ENCODE results near the gene MPHOSPH9. TPM values are rescaled to one million over a fixed set of nuclear protein-coding genes. Genes with fewer than 3 reads are reported as not detected.

Gene MPHOSPH9
- total and polyA plus RNA-seq, 2 of the 4 experiments (the other 2 are of a cell fraction), result 7.6 to 17.0 TPM

DNA sequence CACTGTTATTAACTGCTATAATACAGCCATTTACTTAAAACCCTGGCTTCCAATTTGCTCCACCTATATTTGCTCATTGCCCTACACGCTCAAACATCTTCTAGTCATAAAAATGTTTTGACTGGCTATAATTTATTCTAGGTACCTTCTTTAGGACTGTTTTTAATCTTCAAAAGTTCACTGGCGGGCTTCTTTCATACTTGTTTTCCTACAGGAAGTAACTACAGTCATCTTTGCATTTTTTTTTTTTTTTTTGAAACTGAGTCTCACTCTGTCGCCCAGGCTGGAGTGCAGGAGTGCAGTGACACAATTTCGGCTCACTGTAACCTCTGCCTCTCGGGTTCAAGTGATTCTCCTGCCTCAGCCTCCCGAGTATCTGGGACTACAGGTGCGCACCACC, 32.5 kb downstream of the MPHOSPH9 start:
- Histone ChIP-seq H3K9me1 (ENCODE audit: insufficient read depth, low read length) (no peaks in the 10 kb centered on the region), H3K36me3 (ENCODE audit: control insufficient read depth, insufficient read depth, low read length) (peaks cover 22% of the 10 kb centered on the region), H3K79me1 (ENCODE audit: low read depth in 1 of 2, low read length in 2 of 2) (no peaks in the 10 kb centered on the region; a peak in 1 of 4 replicates), H3K27me3 (ENCODE audit: control insufficient read depth, insufficient read depth, low read length) (no peaks in the 10 kb centered on the region), H3K18ac (ENCODE audit: low read depth, low read length) (no peak overlapping the region), H2BK5ac (ENCODE audit: low read depth, low read length, poor library complexity, severe bottlenecking) (no peak overlapping the region), H3K9me3 (ENCODE audit: control insufficient read depth, insufficient read depth, low read length) (no peaks in the 10 kb centered on the region), H2AFZ (replicated peaks; ENCODE audit: low read length, poor library complexity) (no peak overlapping the region), H3K4ac (ENCODE audit: low read depth, low read length) (no peak overlapping the region), H3K9ac (ENCODE audit: low read depth, low read length) (no peak overlapping the region), H2BK20ac (ENCODE audit: low read depth, low read length) (no peak overlapping the region), H4K20me1 (ENCODE audit: insufficient read depth, low read length) (no peaks in the 10 kb centered on the region), H3K4me1 (ENCODE audit: control insufficient read depth, insufficient read depth, low read length) (no peaks in the 10 kb centered on the region), H3K4me3 (ENCODE audit: insufficient read depth, low read depth, low read length) (no peak overlapping the region), H2AK9ac (replicated peaks; ENCODE audit: low read depth, low read length, poor library complexity) (no peak overlapping the region), H4K8ac (ENCODE audit: low read depth in 2 of 2, low read length in 2 of 2) (no peak overlapping the region), H2AK5ac (ENCODE audit: low read depth, low read length) (no peak overlapping the region), H3K4me2 (ENCODE audit: low read depth, low read length) (no peak overlapping the region), H3K23ac (ENCODE audit: low read depth, low read length) (no peak overlapping the region), H3K14ac (replicated peaks; ENCODE audit: low read depth, low read length) (no peak overlapping the region), H3K56ac (ENCODE audit: extremely low read depth, insufficient read depth, low read length) (no peak overlapping the region), H4K5ac (ENCODE audit: low read depth, low read length) (no peak overlapping the region), H3K27ac (ENCODE audit: insufficient read depth, low read length) (no peak overlapping the region), H2BK15ac (ENCODE audit: low read depth, low read length) (no peak overlapping the region), H2BK120ac (ENCODE audit: low read depth, low read length) (no peak overlapping the region), H4K91ac (ENCODE audit: insufficient read depth, low read depth, low read length) (no peak overlapping the region)
- TF ChIP-seq POLR2A (IDR thresholded peaks at IDR 0.05; ENCODE audit: low read depth, low read length), result no peak
- TF ChIP-seq, protein P1, sequence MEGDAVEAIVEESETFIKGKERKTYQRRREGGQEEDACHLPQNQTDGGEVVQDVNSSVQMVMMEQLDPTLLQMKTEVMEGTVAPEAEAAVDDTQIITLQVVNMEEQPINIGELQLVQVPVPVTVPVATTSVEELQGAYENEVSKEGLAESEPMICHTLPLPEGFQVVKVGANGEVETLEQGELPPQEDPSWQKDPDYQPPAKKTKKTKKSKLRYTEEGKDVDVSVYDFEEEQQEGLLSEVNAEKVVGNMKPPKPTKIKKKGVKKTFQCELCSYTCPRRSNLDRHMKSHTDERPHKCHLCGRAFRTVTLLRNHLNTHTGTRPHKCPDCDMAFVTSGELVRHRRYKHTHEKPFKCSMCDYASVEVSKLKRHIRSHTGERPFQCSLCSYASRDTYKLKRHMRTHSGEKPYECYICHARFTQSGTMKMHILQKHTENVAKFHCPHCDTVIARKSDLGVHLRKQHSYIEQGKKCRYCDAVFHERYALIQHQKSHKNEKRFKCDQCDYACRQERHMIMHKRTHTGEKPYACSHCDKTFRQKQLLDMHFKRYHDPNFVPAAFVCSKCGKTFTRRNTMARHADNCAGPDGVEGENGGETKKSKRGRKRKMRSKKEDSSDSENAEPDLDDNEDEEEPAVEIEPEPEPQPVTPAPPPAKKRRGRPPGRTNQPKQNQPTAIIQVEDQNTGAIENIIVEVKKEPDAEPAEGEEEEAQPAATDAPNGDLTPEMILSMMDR (conservative IDR thresholded peaks at IDR 0.05; ENCODE audit: low read depth, low read length), result no peak
- no peak for TF ChIP-seq RFX5 (IDR thresholded peaks at IDR 0.05; ENCODE audit: low read depth, low read length)
- no peak for TF ChIP-seq RAD21 (IDR thresholded peaks at IDR 0.05; ENCODE audit: low read length)
- TF ChIP-seq, protein P2, sequence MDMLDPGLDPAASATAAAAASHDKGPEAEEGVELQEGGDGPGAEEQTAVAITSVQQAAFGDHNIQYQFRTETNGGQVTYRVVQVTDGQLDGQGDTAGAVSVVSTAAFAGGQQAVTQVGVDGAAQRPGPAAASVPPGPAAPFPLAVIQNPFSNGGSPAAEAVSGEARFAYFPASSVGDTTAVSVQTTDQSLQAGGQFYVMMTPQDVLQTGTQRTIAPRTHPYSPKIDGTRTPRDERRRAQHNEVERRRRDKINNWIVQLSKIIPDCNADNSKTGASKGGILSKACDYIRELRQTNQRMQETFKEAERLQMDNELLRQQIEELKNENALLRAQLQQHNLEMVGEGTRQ (IDR thresholded peaks at IDR 0.05; ENCODE audit: low read depth, low read length), result no peak
- TF ChIP-seq, protein P3, sequence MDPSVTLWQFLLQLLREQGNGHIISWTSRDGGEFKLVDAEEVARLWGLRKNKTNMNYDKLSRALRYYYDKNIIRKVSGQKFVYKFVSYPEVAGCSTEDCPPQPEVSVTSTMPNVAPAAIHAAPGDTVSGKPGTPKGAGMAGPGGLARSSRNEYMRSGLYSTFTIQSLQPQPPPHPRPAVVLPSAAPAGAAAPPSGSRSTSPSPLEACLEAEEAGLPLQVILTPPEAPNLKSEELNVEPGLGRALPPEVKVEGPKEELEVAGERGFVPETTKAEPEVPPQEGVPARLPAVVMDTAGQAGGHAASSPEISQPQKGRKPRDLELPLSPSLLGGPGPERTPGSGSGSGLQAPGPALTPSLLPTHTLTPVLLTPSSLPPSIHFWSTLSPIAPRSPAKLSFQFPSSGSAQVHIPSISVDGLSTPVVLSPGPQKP (IDR thresholded peaks at IDR 0.05; ENCODE audit: borderline replicate concordance, low read depth, low read length), result no peak
- TF ChIP-seq CHD1 (IDR thresholded peaks at IDR 0.05; ENCODE audit: low read depth, low read length), result no peak
- POLR2A ChIA-PET (ENCODE audit: unreplicated experiment), result no interaction called here
- dilution Hi-C loops (cut with HindIII; ENCODE audit: low sequenced_read_pairs, unreplicated experiment), result no loop called here
- CTCF ChIA-PET, result no interaction called here
- DNase-seq (no peak), ATAC-seq (ENCODE audit: low read depth) (no peak)
- no CpG with 5 or more reads among the region's 7 CpGs for WGBS, 2 experiments (ENCODE audit: extremely low coverage in 2 of 2, insufficient read length in 1 of 2)
- in situ Hi-C loops (cut with MboI; ENCODE audit: low sequenced_read_pairs), result no loop called here
- BruUV-seq (replicated peaks), result no TSS peak
- intact Hi-C loops (cut with micrococcal nuclease), result no loop called here

Data from IMR-90 (cell line).